GM19351 (cell line): ENCODE results near the gene IL18R1.

ENCODE experiments used
- ATAC-seq: cut with Tn5 transposase; IDR thresholded peaks from one replicate; pipeline ENCODE4 v1.9.1; 2021; ENCODE audit warnings: mild to moderate bottlenecking, moderate library complexity; ENCODE audit not compliant: unreplicated experiment

Gene IL18R1

GRCh38 chr2:102387763-102388546, 32.4 kb downstream of the IL18R1 start:
- no peak for ATAC-seq

- ATAC-seq, result no peak
Observed at GRCh38 chr2:102391565-102391964, 36.0 kb downstream of the IL18R1 start.

GRCh38 chr2:102392096-102392495, 36.5 kb downstream of the IL18R1 start:
- ATAC-seq, result no peak

GRCh38 chr2:102392942-102393341, 37.3 kb downstream of the IL18R1 start:
- ATAC-seq, result no peak

GRCh38 chr2:102396012-102396411, 40.4 kb downstream of the IL18R1 start:
- no peak for ATAC-seq

- ATAC-seq, result no peak
Observed at GRCh38 chr2:102397209-102397608, 41.6 kb downstream of the IL18R1 start.

GRCh38 chr2:102399499-102400141, 44.0 kb downstream of the IL18R1 start:
- no peak for ATAC-seq

GRCh38 chr2:102401456-102401855, 45.9 kb downstream of the IL18R1 start:
- ATAC-seq, result no peak

GRCh38 chr2:102401865-102402264, 46.3 kb downstream of the IL18R1 start:
- ATAC-seq, result no peak

GRCh38 chr2:102410952-102411351, 55.4 kb downstream of the IL18R1 start:
- ATAC-seq, result no peak

GRCh38 chr2:102412199-102412598, 56.6 kb downstream of the IL18R1 start:
- ATAC-seq, result no peak

- ATAC-seq, result peak; percentile 42
Observed at GRCh38 chr2:102417946-102418345, 62.4 kb downstream of the IL18R1 start.

- peak; percentile 82 for ATAC-seq
Observed at GRCh38 chr2:102418421-102418961, 62.9 kb downstream of the IL18R1 start.

GRCh38 chr2:102420290-102420689, 64.7 kb downstream of the IL18R1 start:
- no peak for ATAC-seq

- no peak for ATAC-seq
Observed at GRCh38 chr2:102421890-102422759, 66.5 kb downstream of the IL18R1 start.

GRCh38 chr2:102422910-102423309, 67.3 kb downstream of the IL18R1 start, which contains the start of gene IL18RAP:
IL18RAP (plus strand) TSS chr2:102423160; CDS start chr2:102423278, 118 bp downstream.
- no peak for ATAC-seq

GRCh38 chr2:102423368-102423767, 67.8 kb downstream of the IL18R1 start:
- no peak for ATAC-seq

- peak; percentile 94 for ATAC-seq
Observed at GRCh38 chr2:102424754-102425153, 69.2 kb downstream of the IL18R1 start.

GRCh38 chr2:102425441-102426132, 70.0 kb downstream of the IL18R1 start:
- ATAC-seq, result no peak

- no peak for ATAC-seq
Observed at GRCh38 chr2:102427249-102427648, 71.7 kb downstream of the IL18R1 start.
